Skeletal muscle satellite cell (primary cell): Measurements from ENCODE around the gene DAPK1.

Experiments used
- H3K27me3 ChIP-seq: 2 replicates; pipeline ENCODE4 v1.7.0; 2013; ENCODE audit warnings: low read length; ENCODE audit not compliant: control insufficient read depth, insufficient read depth
- H3K36me3 ChIP-seq: 2 replicates; pipeline ENCODE4 v1.7.0; 2013; ENCODE audit warnings: mild to moderate bottlenecking, control low read depth, low read length; ENCODE audit not compliant: insufficient read depth
- H3K4me1 ChIP-seq: 2 replicates; pipeline ENCODE4 v1.7.0; 2013; ENCODE audit warnings: low read length; ENCODE audit not compliant: control insufficient read depth, insufficient read depth
- H3K4me2 ChIP-seq: 2 replicates; pipeline ENCODE4 v1.7.0; 2013; ENCODE audit warnings: mild to moderate bottlenecking, low read length
- H3K4me3 ChIP-seq: 2 replicates; pipeline ENCODE4 v1.7.0; 2013; ENCODE audit warnings: low read length
- H3K9ac ChIP-seq: 2 replicates; pipeline ENCODE4 v1.7.0; 2013; ENCODE audit warnings: mild to moderate bottlenecking, low read depth, low read length, moderate library complexity
- H3K9me3 ChIP-seq: replicated peaks from 2 replicates; pipeline ENCODE4 v1.7.0; 2013; ENCODE audit warnings: mild to moderate bottlenecking, control low read depth, low read length
- small RNA-seq: library from RNA; depleted of rRNA; stranded (forward); fragments of <200 nt; gene quantifications from one replicate; pipeline ENCODE3, GENCODE V24; 2012

Gene DAPK1

DNA sequence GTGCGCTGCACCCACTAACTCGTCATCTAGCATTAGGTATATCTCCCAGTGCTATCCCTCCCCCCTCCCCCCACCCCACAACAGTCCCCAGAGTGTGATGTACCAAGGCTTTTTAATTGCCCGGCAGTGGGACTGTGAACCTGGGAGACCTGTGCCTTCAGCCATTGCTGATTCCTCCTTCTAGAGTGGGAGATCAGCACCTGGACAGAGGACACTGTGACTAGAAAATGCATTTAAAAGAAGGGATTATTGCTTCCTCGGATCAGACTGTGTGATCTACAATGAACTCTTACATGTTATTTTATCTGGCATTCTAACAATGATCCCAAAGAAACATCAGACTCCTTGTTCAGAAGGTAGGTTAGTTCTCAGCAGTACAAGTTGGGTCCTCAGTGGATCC lies 254.2 kb downstream of the DAPK1 start:
- Histone ChIP-seq H3K9me3 (no peaks in the 10 kb centered on the region), H3K36me3 (no peaks in the 10 kb centered on the region), H3K4me2 (no peak overlapping the region), H3K4me1 (no peaks in the 10 kb centered on the region), H3K9ac (no peak overlapping the region), H3K27me3 (peaks cover 7% of the 10 kb centered on the region), H3K4me3 (no peak overlapping the region)

DNA sequence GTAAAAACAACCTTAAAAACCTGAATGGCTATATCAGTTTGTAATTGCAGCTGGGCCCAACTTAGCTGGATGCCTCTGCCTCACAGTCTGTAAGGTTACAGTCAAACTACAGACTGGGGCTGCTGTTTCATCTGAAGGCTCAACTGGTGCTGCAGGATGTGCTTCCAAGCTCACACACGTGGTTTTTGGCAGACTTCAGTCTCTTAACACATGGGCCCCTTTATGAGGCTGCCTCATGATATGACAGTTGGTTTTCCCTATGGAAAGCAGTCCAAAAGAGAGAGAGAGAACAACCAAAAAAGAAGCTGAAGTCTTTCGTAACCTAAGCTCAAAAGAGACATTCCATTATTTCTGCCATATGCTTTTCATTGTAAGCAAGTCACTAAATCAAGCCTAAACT lies 255.6 kb downstream of the DAPK1 start:
- no peak overlapping the region for H3K4me3 ChIP-seq

More for the DNA sequence above, 255.6 kb downstream of the DAPK1 start:
- no peaks in the 10 kb centered on the region for H3K4me1 ChIP-seq
- H3K27me3 ChIP-seq = peaks cover 7% of the 10 kb centered on the region
- H3K4me2 ChIP-seq = no peak overlapping the region
- H3K9ac ChIP-seq = no peak overlapping the region
- H3K9me3 ChIP-seq = no peaks in the 10 kb centered on the region
- no peaks in the 10 kb centered on the region for H3K36me3 ChIP-seq

Small RNA genes lying within 50 kb of the gene (small RNA-seq; reads per million reads assigned to genes)
- 1.3 reads per million, percentile 47 among the genes with 10 or more reads in this experiment for gene AL161787.1
